GM19372 (cell line): ENCODE data around the gene SCP2.
A peak's percentile ranks its signal among the peaks of the same experiment; 100 is the strongest.

Experiments
- ATAC-seq: cut with Tn5 transposase; IDR thresholded peaks from one replicate; pipeline ENCODE4 v1.9.1; 2021; ENCODE audit warnings: mild to moderate bottlenecking, low read depth, moderate library complexity; ENCODE audit not compliant: unreplicated experiment

The SCP2 gene

GRCh38 chr1:52927212-52928014 lies at the start of gene SCP2:
SCP2 (plus strand) TSS chr1:52927276; CDS start chr1:52927397, 121 bp downstream.
- ATAC-seq = peak; percentile 79

GRCh38 chr1:52877554-52877953 lies 49.5 kb upstream of the SCP2 start:
- ATAC-seq = no peak

GRCh38 chr1:52880206-52880605 lies 46.9 kb upstream of the SCP2 start:
- no peak for ATAC-seq

GRCh38 chr1:52887483-52887882 lies 39.6 kb upstream of the SCP2 start:
- no peak for ATAC-seq

- no peak for ATAC-seq
Observed at GRCh38 chr1:52892424-52893215, 34.5 kb upstream of the SCP2 start.

- ATAC-seq = no peak
Observed at GRCh38 chr1:52899445-52899894, 27.6 kb upstream of the SCP2 start.

- no peak for ATAC-seq
Observed at GRCh38 chr1:52900402-52900801, 26.7 kb upstream of the SCP2 start.

GRCh38 chr1:52901384-52901783 lies 25.7 kb upstream of the SCP2 start:
- ATAC-seq = no peak

GRCh38 chr1:52904208-52904926 lies 22.7 kb upstream of the SCP2 start:
- no peak for ATAC-seq

- peak; percentile 79 for ATAC-seq
Observed at GRCh38 chr1:52904927-52905698, 22.0 kb upstream of the SCP2 start.

GRCh38 chr1:52906135-52906603 lies 20.9 kb upstream of the SCP2 start:
- no peak for ATAC-seq

- ATAC-seq = no peak
Observed at GRCh38 chr1:52907068-52907811, 19.8 kb upstream of the SCP2 start.

GRCh38 chr1:52907812-52908153 lies 19.3 kb upstream of the SCP2 start:
- ATAC-seq = no peak

GRCh38 chr1:52911541-52911940 lies 15.5 kb upstream of the SCP2 start:
- no peak for ATAC-seq

- ATAC-seq = no peak
Observed at GRCh38 chr1:52913014-52913413, 14.1 kb upstream of the SCP2 start.

- ATAC-seq = no peak
Observed at GRCh38 chr1:52913537-52913936, 13.5 kb upstream of the SCP2 start.

GRCh38 chr1:52914463-52914862 lies 12.6 kb upstream of the SCP2 start:
- no peak for ATAC-seq

GRCh38 chr1:52915211-52915854 lies 11.7 kb upstream of the SCP2 start:
- ATAC-seq = no peak

- ATAC-seq = no peak
Observed at GRCh38 chr1:52915855-52916220, 11.2 kb upstream of the SCP2 start.
